ENCODE measurements around the gene PGS1.

PGS1 gene

GRCh38 chr17:78390241-78391050, 12.0 kb downstream of the PGS1 start:
- DNase-seq (ENCODE audit: low read depth): no peak

- no peak for DNase-seq (ENCODE audit: low read depth)
Measured at GRCh38 chr17:78391051-78391431, 12.6 kb downstream of the PGS1 start.

GRCh38 chr17:78391843-78392242, 13.4 kb downstream of the PGS1 start:
- no peak for DNase-seq (ENCODE audit: low read depth)

GRCh38 chr17:78392295-78392694, 13.8 kb downstream of the PGS1 start:
- DNase-seq (ENCODE audit: low read depth): no peak

GRCh38 chr17:78393575-78393974, 15.1 kb downstream of the PGS1 start:
- DNase-seq (ENCODE audit: low read depth): no peak

GRCh38 chr17:78394209-78394608, 15.8 kb downstream of the PGS1 start:
- DNase-seq (ENCODE audit: low read depth): no peak

GRCh38 chr17:78395155-78395554, 16.7 kb downstream of the PGS1 start:
- DNase-seq (ENCODE audit: low read depth): no peak

GRCh38 chr17:78396441-78397337, 18.2 kb downstream of the PGS1 start:
- no peak for DNase-seq (ENCODE audit: low read depth)

GRCh38 chr17:78397681-78398101, 19.2 kb downstream of the PGS1 start:
- DNase-seq (ENCODE audit: low read depth): no peak

GRCh38 chr17:78398390-78398789, 19.9 kb downstream of the PGS1 start:
- DNase-seq (ENCODE audit: low read depth): no peak

GRCh38 chr17:78399028-78399692, 20.7 kb downstream of the PGS1 start:
- DNase-seq (ENCODE audit: low read depth): no peak

GRCh38 chr17:78399693-78400144, 21.3 kb downstream of the PGS1 start:
- DNase-seq (ENCODE audit: low read depth): no peak

- no peak for DNase-seq (ENCODE audit: low read depth)
Measured at GRCh38 chr17:78400581-78401240, 22.3 kb downstream of the PGS1 start.

- no peak for DNase-seq (ENCODE audit: low read depth)
Measured at GRCh38 chr17:78401246-78401645, 22.8 kb downstream of the PGS1 start.

GRCh38 chr17:78401891-78402290, 23.4 kb downstream of the PGS1 start:
- no peak for DNase-seq (ENCODE audit: low read depth)

GRCh38 chr17:78403822-78404221, 25.4 kb downstream of the PGS1 start:
- no peak for DNase-seq (ENCODE audit: low read depth)

GRCh38 chr17:78406396-78406795, 27.9 kb downstream of the PGS1 start:
- DNase-seq (ENCODE audit: low read depth): no peak

GRCh38 chr17:78406920-78407319, 28.5 kb downstream of the PGS1 start:
- no peak for DNase-seq (ENCODE audit: low read depth)

GRCh38 chr17:78407387-78408000, 29.0 kb downstream of the PGS1 start:
- no peak for DNase-seq (ENCODE audit: low read depth)

GRCh38 chr17:78408476-78409050, 30.1 kb downstream of the PGS1 start:
- no peak for DNase-seq (ENCODE audit: low read depth)
